Measurements from ENCODE around the gene ECHS1.

The ECHS1 gene

GRCh38 chr10:133359972-133360610, 13.1 kb downstream of the ECHS1 start:
- Histone ChIP-seq H3K18ac (ENCODE audit: low read length) (no peak overlapping the region), H2BK120ac (ENCODE audit: insufficient read depth, low read length, poor library complexity) (no peak overlapping the region), H3K4me3 (ENCODE audit: low read depth, low read length) (no peak overlapping the region), H3K4me1 (ENCODE audit: control insufficient read depth in 1 of 2, insufficient read depth in 2 of 2, low read length in 2 of 2) (peaks cover 8 to 9% of the 10 kb centered on the region in 2 experiments), H3K9me3 (ENCODE audit: insufficient read depth, low read depth, low read length) (peaks cover 2% of the 10 kb centered on the region), H2BK5ac (ENCODE audit: low read depth, low read length, poor library complexity) (no peak overlapping the region), H3K36me3 (ENCODE audit: control insufficient read depth in 1 of 2, insufficient read depth in 2 of 2, low read length in 2 of 2) (peaks cover 26% of the 10 kb centered on the region in 2 experiments), H4K12ac (ENCODE audit: low read depth, low read length) (no peak overlapping the region), H2BK12ac (ENCODE audit: low read length) (no peak overlapping the region), H3K4me2 (ENCODE audit: low read length) (no peak overlapping the region), H3K27me3 (ENCODE audit: insufficient read depth, low read length) (no peaks in the 10 kb centered on the region), H3K27ac (ENCODE audit: low read depth, low read length) (no peak overlapping the region), H3K9ac (ENCODE audit: low read length) (no peak overlapping the region), H3K23ac (ENCODE audit: low read length) (no peak overlapping the region), H3K4ac (ENCODE audit: low read depth, low read length) (no peak overlapping the region), H2AK5ac (ENCODE audit: low read length) (no peak overlapping the region), H3K79me2 (ENCODE audit: control insufficient read depth, insufficient read depth, low read length, poor library complexity) (peaks cover 4% of the 10 kb centered on the region), H4K91ac (ENCODE audit: low read depth, low read length) (no peak overlapping the region), H3K14ac (ENCODE audit: low read length) (no peak overlapping the region), H3K79me1 (ENCODE audit: low read length) (peaks cover 6% of the 10 kb centered on the region), H2AFZ (ENCODE audit: insufficient read depth, low read length, poor library complexity) (no peak overlapping the region), H4K8ac (ENCODE audit: low read depth, low read length) (no peak overlapping the region)
- no CpG with 5 or more reads among the region's 17 CpGs for WGBS (ENCODE audit: extremely low coverage, insufficient coverage, insufficient read length)
- no peak for DNase-seq

GRCh38 chr10:133359554-133359971, 13.6 kb downstream of the ECHS1 start:
- Histone ChIP-seq H2BK5ac (ENCODE audit: low read depth, low read length, poor library complexity) (no peak overlapping the region), H3K36me3 (ENCODE audit: control insufficient read depth in 1 of 2, insufficient read depth in 2 of 2, low read length in 2 of 2) (peaks cover 20 to 22% of the 10 kb centered on the region in 2 experiments), H3K9me3 (ENCODE audit: insufficient read depth, low read depth, low read length) (peaks cover 2% of the 10 kb centered on the region), H3K4ac (ENCODE audit: low read depth, low read length) (no peak overlapping the region), H3K14ac (ENCODE audit: low read length) (no peak overlapping the region), H3K79me2 (ENCODE audit: control insufficient read depth, insufficient read depth, low read length, poor library complexity) (peaks cover 4% of the 10 kb centered on the region), H3K23ac (ENCODE audit: low read length) (no peak overlapping the region), H3K4me3 (ENCODE audit: low read depth, low read length) (no peak overlapping the region), H2BK12ac (ENCODE audit: low read length) (no peak overlapping the region), H2BK120ac (ENCODE audit: insufficient read depth, low read length, poor library complexity) (no peak overlapping the region), H4K8ac (ENCODE audit: low read depth, low read length) (no peak overlapping the region), H4K12ac (ENCODE audit: low read depth, low read length) (no peak overlapping the region), H2AK5ac (ENCODE audit: low read length) (no peak overlapping the region), H2AFZ (ENCODE audit: insufficient read depth, low read length, poor library complexity) (no peak overlapping the region), H3K4me2 (ENCODE audit: low read length) (no peak overlapping the region), H3K27me3 (ENCODE audit: insufficient read depth, low read length) (no peaks in the 10 kb centered on the region), H3K18ac (ENCODE audit: low read length) (no peak overlapping the region), H3K9ac (ENCODE audit: low read length) (no peak overlapping the region), H4K91ac (ENCODE audit: low read depth, low read length) (no peak overlapping the region), H3K4me1 (ENCODE audit: control insufficient read depth in 1 of 2, insufficient read depth in 2 of 2, low read length in 2 of 2) (peaks cover 8 to 9% of the 10 kb centered on the region in 2 experiments), H3K79me1 (ENCODE audit: low read length) (peaks cover 6% of the 10 kb centered on the region), H3K27ac (ENCODE audit: low read depth, low read length) (no peak overlapping the region)
- no CpG with 5 or more reads among the region's 6 CpGs for WGBS (ENCODE audit: extremely low coverage, insufficient coverage, insufficient read length)
- peak; percentile 24 to 47 for DNase-seq

- WGBS (ENCODE audit: extremely low coverage, insufficient coverage, insufficient read length) = no CpG with 5 or more reads among the region's 11 CpGs
- H2BK5ac ChIP-seq (ENCODE audit: low read depth, low read length, poor library complexity) = no peak overlapping the region
- H3K4me2 ChIP-seq (ENCODE audit: low read length) = no peak overlapping the region
- H3K4ac ChIP-seq (ENCODE audit: low read depth, low read length) = no peak overlapping the region
- no peak overlapping the region for H2BK120ac ChIP-seq (ENCODE audit: insufficient read depth, low read length, poor library complexity)
- H4K91ac ChIP-seq (ENCODE audit: low read depth, low read length) = no peak overlapping the region
- H4K8ac ChIP-seq (ENCODE audit: low read depth, low read length) = no peak overlapping the region
- no peak overlapping the region for H3K14ac ChIP-seq (ENCODE audit: low read length)
- H4K12ac ChIP-seq (ENCODE audit: low read depth, low read length) = no peak overlapping the region
- no peak overlapping the region for H2BK12ac ChIP-seq (ENCODE audit: low read length)
- H3K27me3 ChIP-seq (ENCODE audit: insufficient read depth, low read length) = no peaks in the 10 kb centered on the region
- H3K79me2 ChIP-seq (ENCODE audit: control insufficient read depth, insufficient read depth, low read length, poor library complexity) = peaks cover 4% of the 10 kb centered on the region
- DNase-seq = no peak
- peaks cover 20% of the 10 kb centered on the region in 2 experiments for H3K36me3 ChIP-seq (ENCODE audit: control insufficient read depth in 1 of 2, insufficient read depth in 2 of 2, low read length in 2 of 2)
- H3K9ac ChIP-seq (ENCODE audit: low read length) = no peak overlapping the region
- H3K4me3 ChIP-seq (ENCODE audit: low read depth, low read length) = no peak overlapping the region
- H3K9me3 ChIP-seq (ENCODE audit: insufficient read depth, low read depth, low read length) = peaks cover 2% of the 10 kb centered on the region
- H2AFZ ChIP-seq (ENCODE audit: insufficient read depth, low read length, poor library complexity) = no peak overlapping the region
- peaks cover 8 to 9% of the 10 kb centered on the region in 2 experiments for H3K4me1 ChIP-seq (ENCODE audit: control insufficient read depth in 1 of 2, insufficient read depth in 2 of 2, low read length in 2 of 2)
- H2AK5ac ChIP-seq (ENCODE audit: low read length) = no peak overlapping the region
- no peak overlapping the region for H3K23ac ChIP-seq (ENCODE audit: low read length)
- H3K79me1 ChIP-seq (ENCODE audit: low read length) = peaks cover 6% of the 10 kb centered on the region
- H3K27ac ChIP-seq (ENCODE audit: low read depth, low read length) = no peak overlapping the region
- no peak overlapping the region for H3K18ac ChIP-seq (ENCODE audit: low read length)
These were observed 14.2 kb downstream of the ECHS1 start for GRCh38 chr10:133358925-133359310.

- Histone ChIP-seq H4K12ac (ENCODE audit: low read depth, low read length) (no peak overlapping the region), H2BK12ac (ENCODE audit: low read length) (no peak overlapping the region), H3K9me3 (ENCODE audit: insufficient read depth, low read depth, low read length) (peaks cover 2% of the 10 kb centered on the region), H3K79me2 (ENCODE audit: control insufficient read depth, insufficient read depth, low read length, poor library complexity) (peaks cover 4% of the 10 kb centered on the region), H3K4me2 (ENCODE audit: low read length) (no peak overlapping the region), H3K23ac (ENCODE audit: low read length) (no peak overlapping the region), H3K18ac (ENCODE audit: low read length) (no peak overlapping the region), H3K4me3 (ENCODE audit: low read depth, low read length) (no peak overlapping the region), H3K27ac (ENCODE audit: low read depth, low read length) (no peak overlapping the region), H4K91ac (ENCODE audit: low read depth, low read length) (no peak overlapping the region), H3K9ac (ENCODE audit: low read length) (no peak overlapping the region), H4K8ac (ENCODE audit: low read depth, low read length) (no peak overlapping the region), H2AK5ac (ENCODE audit: low read length) (no peak overlapping the region), H3K79me1 (ENCODE audit: low read length) (peaks cover 6% of the 10 kb centered on the region), H3K14ac (ENCODE audit: low read length) (no peak overlapping the region), H2BK120ac (ENCODE audit: insufficient read depth, low read length, poor library complexity) (no peak overlapping the region), H2AFZ (ENCODE audit: insufficient read depth, low read length, poor library complexity) (no peak overlapping the region), H2BK5ac (ENCODE audit: low read depth, low read length, poor library complexity) (no peak overlapping the region), H3K4ac (ENCODE audit: low read depth, low read length) (no peak overlapping the region), H3K36me3 (ENCODE audit: control insufficient read depth in 1 of 2, insufficient read depth in 2 of 2, low read length in 2 of 2) (peaks cover 19 to 20% of the 10 kb centered on the region in 2 experiments), H3K4me1 (ENCODE audit: control insufficient read depth in 1 of 2, insufficient read depth in 2 of 2, low read length in 2 of 2) (peaks cover 8 to 9% of the 10 kb centered on the region in 2 experiments), H3K27me3 (ENCODE audit: insufficient read depth, low read length) (no peaks in the 10 kb centered on the region)
- WGBS (ENCODE audit: extremely low coverage, insufficient coverage, insufficient read length) = no CpG with 5 or more reads among the region's 41 CpGs
- DNase-seq = no peak
These were observed 14.8 kb downstream of the ECHS1 start for GRCh38 chr10:133358162-133358924.

Data from trophoblast cell (in vitro differentiated cells and primary cell).